Lower leg skin (tissue), 3 donors: ENCODE results near the gene KCNMB1.

Source experiments
- POLR2A ChIP-seq, 2 donors: fragments of 450-650 bp; IDR thresholded peaks; one replicate each; pipeline ENCODE4 v1.6.1; 2016 to 2017; ENCODE audit warnings: antibody characterized with exemption in 2 of 2, mild to moderate bottlenecking in 1 of 2, moderate library complexity in 1 of 2
- TF ChIP-seq, protein P1 (sequence below), 3 donors: fragments of 450-650 bp; IDR thresholded peaks; one replicate each; pipeline ENCODE4 v1.5.1; 2016; ENCODE audit warnings: antibody characterized with exemption in 3 of 3, mild to moderate bottlenecking in 3 of 3, moderate library complexity in 2 of 3

DNA sequence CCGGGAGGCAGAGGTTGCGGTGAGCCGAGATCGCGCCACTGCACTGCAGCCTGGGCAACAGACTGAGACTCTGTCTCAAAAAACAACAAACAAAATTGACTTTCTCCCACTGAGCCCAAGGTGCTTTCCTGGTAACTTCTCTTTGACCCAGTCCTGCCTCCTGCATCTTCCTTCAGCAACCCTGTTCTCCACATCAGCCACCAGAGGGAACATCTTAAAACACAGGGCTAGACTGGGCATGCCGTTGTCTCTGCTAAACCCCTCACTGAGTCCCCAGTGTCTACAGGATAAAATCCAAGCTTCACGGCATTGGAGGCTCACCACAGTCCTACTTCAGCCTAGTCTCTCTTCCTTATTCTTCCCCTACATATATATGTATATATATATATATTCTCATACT is 39.8 kb upstream of the KCNMB1 start:
- TF ChIP-seq, protein P1, sequence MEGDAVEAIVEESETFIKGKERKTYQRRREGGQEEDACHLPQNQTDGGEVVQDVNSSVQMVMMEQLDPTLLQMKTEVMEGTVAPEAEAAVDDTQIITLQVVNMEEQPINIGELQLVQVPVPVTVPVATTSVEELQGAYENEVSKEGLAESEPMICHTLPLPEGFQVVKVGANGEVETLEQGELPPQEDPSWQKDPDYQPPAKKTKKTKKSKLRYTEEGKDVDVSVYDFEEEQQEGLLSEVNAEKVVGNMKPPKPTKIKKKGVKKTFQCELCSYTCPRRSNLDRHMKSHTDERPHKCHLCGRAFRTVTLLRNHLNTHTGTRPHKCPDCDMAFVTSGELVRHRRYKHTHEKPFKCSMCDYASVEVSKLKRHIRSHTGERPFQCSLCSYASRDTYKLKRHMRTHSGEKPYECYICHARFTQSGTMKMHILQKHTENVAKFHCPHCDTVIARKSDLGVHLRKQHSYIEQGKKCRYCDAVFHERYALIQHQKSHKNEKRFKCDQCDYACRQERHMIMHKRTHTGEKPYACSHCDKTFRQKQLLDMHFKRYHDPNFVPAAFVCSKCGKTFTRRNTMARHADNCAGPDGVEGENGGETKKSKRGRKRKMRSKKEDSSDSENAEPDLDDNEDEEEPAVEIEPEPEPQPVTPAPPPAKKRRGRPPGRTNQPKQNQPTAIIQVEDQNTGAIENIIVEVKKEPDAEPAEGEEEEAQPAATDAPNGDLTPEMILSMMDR (IDR thresholded peaks at IDR 0.05): no peak
- no peak for TF ChIP-seq POLR2A (IDR thresholded peaks at IDR 0.05)
